AG04449 (cell line): ENCODE measurements around the gene LKAAEAR1.

Experiments used
- CTCF ChIA-PET: fragments of 350-600 bp; formaldehyde crosslinking; extraction: SDS; loops from one replicate; lab custom pipeline; 2021; ENCODE audit warnings: antibody characterized with exemption; lab: Yijun Ruan, JAX
- POLR2A ChIA-PET: fragments of 400-600, 350-600 bp; formaldehyde crosslinking; extraction: SDS; loops from one replicate; lab custom pipeline; 2020; ENCODE audit warnings: antibody characterized with exemption, inconsistent platforms; lab: Yijun Ruan, JAX
- DNase-seq: peaks from one replicate; pipeline ENCODE4 v3.0.0-alpha.2; 2010; ENCODE audit warnings: low read depth, low spot score
- H3K4me3 ChIP-seq: 2 replicates; pipeline ENCODE4 v1.5.1; 2011; ENCODE audit warnings: low read depth, mild to moderate bottlenecking, control low read depth, low read length
- TF ChIP-seq, protein P1 (sequence below): IDR thresholded peaks from one replicate; pipeline ENCODE4 v1.5.1; 2011; ENCODE audit warnings: mild to moderate bottlenecking, moderate library complexity, low read length, control low read depth, inconsistent platforms; ENCODE audit not compliant: insufficient read depth; ENCODE audit errors: missing control alignments

Gene LKAAEAR1

DNA sequence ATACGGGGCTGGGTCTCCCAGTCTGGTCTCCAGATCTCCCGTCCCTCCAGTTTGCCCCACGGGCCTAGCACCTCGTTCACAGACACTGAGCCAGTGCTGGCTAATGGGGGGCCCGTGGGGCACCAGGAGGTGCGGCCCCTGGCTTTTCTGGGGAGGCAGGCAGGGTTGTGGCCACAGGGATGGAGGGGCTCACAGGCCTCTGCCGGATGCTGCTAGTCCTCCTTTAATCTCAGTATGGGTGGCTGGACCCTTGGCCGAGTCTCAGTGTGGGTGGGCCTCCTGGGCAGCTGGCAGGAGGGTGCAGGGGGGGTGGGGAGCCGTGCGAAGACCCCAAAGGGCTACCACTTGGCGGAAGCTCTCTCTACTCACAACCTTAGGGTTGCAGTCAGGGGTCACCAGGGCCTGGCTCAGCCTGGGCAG is 33.2 kb downstream of the LKAAEAR1 start:
- CTCF ChIA-PET: interaction anchor here (0.8 to 0.9 kb wide), 2 partner anchors 8 to 69 kb away, joined by 3 read pairs; no protein-coding TSS in a partner anchor
- H3K4me3 ChIP-seq: no peak overlapping the region
- no peak for DNase-seq
- TF ChIP-seq, protein P1, sequence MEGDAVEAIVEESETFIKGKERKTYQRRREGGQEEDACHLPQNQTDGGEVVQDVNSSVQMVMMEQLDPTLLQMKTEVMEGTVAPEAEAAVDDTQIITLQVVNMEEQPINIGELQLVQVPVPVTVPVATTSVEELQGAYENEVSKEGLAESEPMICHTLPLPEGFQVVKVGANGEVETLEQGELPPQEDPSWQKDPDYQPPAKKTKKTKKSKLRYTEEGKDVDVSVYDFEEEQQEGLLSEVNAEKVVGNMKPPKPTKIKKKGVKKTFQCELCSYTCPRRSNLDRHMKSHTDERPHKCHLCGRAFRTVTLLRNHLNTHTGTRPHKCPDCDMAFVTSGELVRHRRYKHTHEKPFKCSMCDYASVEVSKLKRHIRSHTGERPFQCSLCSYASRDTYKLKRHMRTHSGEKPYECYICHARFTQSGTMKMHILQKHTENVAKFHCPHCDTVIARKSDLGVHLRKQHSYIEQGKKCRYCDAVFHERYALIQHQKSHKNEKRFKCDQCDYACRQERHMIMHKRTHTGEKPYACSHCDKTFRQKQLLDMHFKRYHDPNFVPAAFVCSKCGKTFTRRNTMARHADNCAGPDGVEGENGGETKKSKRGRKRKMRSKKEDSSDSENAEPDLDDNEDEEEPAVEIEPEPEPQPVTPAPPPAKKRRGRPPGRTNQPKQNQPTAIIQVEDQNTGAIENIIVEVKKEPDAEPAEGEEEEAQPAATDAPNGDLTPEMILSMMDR: no peak
- POLR2A ChIA-PET: no interaction called here

- no peak overlapping the region for H3K4me3 ChIP-seq
- DNase-seq: no peak
- ChIA-PET POLR2A (interaction anchor here (0.5 kb wide), 1 partner anchor 94 kb away, joined by 3 read pairs; the partner anchor contains the start of gene UCKL1), CTCF (interaction anchor here (0.8 to 1.4 kb wide), 3 partner anchors 9 to 71 kb away, joined by 3 read pairs; no protein-coding TSS in a partner anchor)
- TF ChIP-seq, protein P1: no peak
These were observed 33.8 kb downstream of the LKAAEAR1 start for GRCh38 chr20:64050261-64051032.

DNA sequence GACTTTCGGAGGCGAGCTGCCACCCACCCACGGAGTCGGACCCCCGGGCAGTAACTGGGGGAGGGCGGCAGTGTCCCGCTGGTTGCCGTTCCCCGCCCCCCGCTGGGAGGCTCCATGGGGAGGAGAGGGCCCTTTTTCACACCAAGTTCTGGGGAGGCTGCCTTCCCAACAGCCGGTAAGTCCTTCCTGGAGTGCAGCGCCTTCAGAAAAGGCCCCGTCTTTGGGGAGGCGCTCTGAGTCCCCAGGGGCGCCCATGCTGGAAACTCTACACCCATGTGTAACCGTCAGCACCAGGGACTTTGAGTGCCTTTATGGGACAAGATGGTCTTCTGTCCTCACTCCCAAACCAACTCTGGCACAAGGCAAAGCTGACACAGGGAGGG is 34.3 kb downstream of the LKAAEAR1 start:
- H3K4me3 ChIP-seq: no peak overlapping the region
- no peak for DNase-seq
- TF ChIP-seq, protein P1: no peak
- CTCF ChIA-PET: interaction anchor here (0.9 to 1.4 kb wide), 2 partner anchors 9 to 72 kb away, joined by 3 read pairs; no protein-coding TSS in a partner anchor
- POLR2A ChIA-PET: interaction anchor here (0.5 kb wide), 1 partner anchor 93 kb away, joined by 3 read pairs; the partner anchor contains the start of gene UCKL1

GRCh38 chr20:64049060-64049877 is 34.9 kb downstream of the LKAAEAR1 start, which contains the start of gene SOX18:
Gene SOX18 (minus strand): TSS chr20:64049639. CDS start chr20:64049516, 123 bp downstream.
- no peak for DNase-seq
- ChIA-PET POLR2A (no interaction called here), CTCF (interaction anchor here (1.4 kb wide), 1 partner anchor 72 kb away, joined by 3 read pairs; no protein-coding TSS in a partner anchor)
- H3K4me3 ChIP-seq: no peak within 1 kb of the TSS
- TF ChIP-seq, protein P1: no peak

DNA sequence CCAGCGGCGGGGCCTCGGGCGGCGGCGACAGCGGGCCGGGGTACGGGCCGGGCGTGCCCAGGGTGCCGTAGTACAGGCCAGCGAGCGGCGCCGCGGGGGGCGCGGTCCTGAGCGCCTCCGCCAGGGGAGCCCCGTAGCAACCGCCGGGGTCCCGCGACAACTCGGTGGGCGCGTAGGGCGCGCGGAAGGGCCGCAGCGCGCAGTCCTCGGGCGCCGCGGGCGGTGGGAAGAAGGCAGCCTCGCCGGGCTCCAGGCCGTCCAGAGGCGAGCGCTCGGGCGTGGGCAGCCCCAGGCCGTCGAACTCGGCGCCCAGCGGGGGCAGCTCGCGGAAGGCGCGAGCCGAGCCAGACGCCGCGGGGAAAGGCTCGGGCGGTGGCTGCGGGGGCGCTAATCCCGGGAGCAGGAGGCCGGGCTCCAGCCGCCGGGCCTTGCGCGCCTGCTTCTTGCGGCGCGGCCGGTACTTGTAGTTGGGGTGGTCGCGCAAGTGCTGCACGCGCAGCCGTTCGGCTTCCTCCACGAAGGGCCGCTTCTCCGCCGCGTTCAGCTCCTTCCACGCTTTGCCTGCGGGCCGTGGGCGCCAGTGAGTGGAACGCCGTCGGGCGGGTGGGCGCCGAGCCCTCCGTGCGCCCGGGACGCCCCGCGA is 35.7 kb downstream of the LKAAEAR1 start:
- DNase-seq: no peak
- no peak overlapping the region for H3K4me3 ChIP-seq
- ChIA-PET POLR2A (no interaction called here), CTCF (interaction anchor here (1.4 kb wide), 1 partner anchor 73 kb away, joined by 3 read pairs; no protein-coding TSS in a partner anchor)
- TF ChIP-seq, protein P1: no peak
